Breast epithelium (tissue), 3 donors: ENCODE measurements around the gene SCN7A.

Source experiments
- CTCF ChIP-seq, 3 donors: fragments of 450-650 bp; IDR thresholded peaks; one replicate each; pipeline ENCODE4 v1.5.1; 2016 to 2017; ENCODE audit warnings: antibody characterized with exemption in 3 of 3, mild to moderate bottlenecking in 3 of 3, moderate library complexity in 3 of 3
- POLR2AphosphoS5 ChIP-seq, 3 donors: sonication (generic); formaldehyde crosslinking; IDR thresholded peaks; one replicate each; pipeline ENCODE4 v1.6.1; 2017; ENCODE audit warnings: antibody characterized with exemption in 3 of 3

GRCh38 chr2:166404831-166405568 lies 89.0 kb downstream of the SCN7A start:
- TF ChIP-seq CTCF (IDR thresholded peaks at IDR 0.05) = no peak
- TF ChIP-seq POLR2AphosphoS5 (IDR thresholded peaks at IDR 0.05) = no peak
